Measurements from ENCODE around the gene DPCD.
"Not testable (repeated sequence)": the region's sequence is repeated elsewhere in the genome, so short reads cannot be mapped to it uniquely, and the experiment has no call there.

DPCD gene

DNA sequence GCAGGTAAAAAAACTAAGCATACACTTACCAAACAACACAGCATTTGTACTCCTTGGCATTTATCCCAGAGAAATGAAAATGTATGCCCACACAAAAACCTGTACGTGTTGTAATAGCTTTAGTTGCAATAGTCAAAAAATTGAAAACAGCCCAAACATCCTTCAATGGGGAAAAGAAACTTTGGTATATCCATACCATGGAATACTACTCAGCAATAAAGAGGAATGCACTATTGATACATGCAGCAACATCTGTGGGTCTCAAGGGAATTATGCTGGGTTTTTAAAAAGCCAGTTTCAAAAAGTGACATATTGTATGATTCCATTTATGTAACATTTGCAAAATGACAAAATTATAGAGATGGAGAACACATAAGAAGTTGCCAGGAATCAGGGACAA lies 35.4 kb downstream of the DPCD start:
- no peak for DNase-seq

DNA sequence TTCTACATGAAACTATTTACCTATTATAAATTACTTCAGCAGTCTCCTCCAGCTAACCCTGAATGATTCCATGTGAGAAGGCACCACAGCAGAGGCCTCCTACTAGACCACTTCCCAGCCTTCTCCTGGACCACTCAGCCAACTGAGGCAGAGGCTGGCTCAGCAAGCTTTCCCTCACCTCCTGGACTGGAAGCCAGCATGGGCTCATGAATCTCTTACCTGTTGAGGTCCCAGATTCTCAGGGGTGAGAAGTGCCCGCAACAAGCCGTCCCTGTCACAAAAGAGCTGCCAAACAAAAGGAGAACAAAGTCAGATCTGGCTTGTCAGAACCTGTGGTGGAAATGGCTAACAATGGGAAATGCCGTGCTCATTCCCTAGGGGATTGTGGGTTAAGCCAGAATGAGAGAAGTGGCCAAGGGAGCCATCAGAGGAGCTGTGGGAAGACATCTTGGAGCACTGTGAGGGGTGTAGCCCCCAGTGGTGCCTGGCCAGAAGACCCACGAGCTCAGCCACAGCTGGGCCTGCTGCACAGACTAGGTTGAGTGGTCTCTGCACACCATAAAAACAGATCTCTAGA lies 36.5 kb downstream of the DPCD start:
- no peak for DNase-seq

DNA sequence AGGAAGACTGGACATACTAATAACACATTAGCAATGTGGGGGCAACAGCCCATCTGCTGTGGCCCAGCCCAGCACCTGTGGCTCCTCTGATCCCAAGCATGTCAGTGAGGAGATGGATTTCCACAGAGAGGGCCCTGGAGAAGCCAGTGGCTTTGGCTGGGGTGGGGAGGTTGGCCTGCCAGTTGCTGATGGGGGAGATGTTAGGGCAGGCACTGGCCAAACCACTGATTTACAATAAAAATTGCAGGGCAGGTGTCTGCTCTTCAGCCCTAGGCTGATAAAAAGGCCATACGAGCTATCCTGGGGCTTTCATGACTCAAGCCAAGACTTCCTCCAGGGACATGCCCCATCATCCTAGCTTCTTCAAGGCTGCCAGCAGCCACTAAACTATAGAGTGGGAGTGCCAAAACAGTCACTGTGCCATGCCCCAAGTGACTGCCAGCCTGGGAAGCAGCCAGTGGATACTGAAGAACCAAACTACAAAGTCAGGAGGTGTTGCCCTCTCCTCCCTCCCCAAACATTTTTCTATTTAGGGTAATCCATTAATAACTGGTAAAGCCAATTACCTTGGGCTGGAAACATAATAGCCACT lies 37.8 kb downstream of the DPCD start:
- DNase-seq, result no peak

DNA sequence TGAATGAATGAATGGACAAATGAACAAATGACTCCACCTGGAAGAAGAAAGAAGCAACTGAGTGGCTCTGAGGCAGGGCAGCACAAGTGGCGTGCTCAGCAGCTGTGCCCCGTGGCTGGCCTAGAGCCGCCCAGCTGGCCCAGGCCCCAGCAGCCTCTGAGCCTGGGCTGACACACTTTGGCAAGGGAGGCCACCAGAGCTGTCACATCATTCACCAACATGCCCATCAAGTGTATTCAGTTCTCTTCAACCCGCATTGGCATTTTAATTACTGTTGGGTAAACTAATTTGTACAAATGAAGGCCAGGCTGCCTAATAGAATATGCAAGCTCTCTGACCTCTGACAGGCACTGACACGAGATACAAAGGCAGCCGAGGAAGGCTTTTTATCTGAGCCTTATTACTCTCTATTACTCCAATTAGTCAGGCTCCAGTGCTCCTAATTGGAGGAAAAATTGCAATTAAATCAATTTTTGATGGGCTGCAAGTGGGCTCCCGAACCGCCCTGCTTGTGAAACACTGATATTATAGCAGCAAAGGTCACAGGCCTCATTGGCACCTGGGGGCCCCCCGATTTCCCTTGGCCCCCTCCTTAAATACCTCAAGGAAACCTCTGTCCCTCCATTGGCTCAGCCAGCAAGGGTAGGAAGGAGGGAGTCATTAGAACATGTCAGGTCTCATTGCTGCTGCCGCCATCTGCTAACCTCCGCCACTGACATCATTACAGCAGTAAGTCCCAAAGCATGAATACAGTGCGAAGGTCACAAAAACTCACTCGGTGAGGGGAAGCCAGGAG lies 41.9 kb downstream of the DPCD start:
- DNase-seq, result no peak

DNA sequence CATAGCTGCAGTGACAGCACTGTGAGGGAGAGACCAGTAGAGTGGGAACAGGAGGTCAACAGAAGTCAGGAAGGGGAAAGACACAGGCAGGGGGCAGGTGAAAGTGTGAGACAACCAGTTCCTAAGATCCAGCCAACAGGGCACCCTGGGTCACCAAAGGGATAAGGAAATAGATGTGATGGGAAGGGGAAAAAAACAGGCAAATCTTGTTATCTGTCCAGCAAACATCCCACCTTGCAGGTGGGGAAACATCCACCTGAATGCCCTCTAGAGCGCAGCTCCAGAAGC lies 42.5 kb downstream of the DPCD start:
- DNase-seq, result no peak

DNA sequence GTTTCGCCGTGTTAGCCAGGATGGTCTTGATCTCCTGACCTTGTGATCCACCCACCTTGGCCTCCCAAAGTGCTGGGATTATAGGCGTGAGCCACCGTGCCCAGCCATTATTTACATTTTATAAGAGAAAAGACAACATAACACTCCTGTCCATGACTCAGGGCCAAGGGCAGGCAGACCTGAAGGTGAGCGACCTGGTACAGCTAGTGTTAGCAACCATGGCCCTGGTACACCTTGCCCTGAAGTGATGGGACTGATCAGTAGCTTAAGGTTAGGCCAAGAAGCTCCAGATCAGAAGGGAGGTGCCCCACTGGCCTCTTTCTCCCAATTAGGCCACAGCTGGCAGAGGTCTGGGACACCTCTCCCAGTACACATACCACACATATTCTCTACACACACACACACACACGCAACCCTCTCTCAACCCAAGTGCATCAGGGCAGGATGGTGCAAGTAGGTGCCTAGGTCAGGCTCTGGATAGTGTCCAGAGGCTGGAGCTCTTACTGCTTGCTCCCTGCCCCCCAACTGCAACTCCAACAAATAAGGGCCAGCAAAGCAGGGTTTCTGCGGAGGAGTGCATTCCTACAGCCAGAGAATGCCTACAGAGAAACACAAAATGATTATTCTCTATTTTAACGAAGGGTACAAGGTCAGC lies 43.8 kb downstream of the DPCD start:
- no peak for DNase-seq

DNA sequence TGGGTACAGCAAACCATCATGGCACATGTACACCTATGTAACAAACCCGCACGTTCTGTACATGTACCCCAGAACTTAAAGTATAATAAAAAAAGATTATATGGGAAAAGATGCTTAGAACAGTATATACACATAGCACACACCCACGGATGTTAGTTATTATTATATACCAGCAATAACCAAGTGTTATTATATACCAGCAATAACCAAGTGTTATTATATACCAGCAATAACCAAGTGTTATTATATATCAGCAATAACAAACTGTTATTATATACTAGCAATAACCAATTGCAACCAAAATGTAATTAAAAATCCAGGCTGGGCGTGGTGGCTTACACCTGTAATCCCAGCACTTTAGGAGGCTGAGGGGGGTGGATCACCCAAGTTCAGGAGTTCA lies 45.4 kb downstream of the DPCD start:
- DNase-seq, result not testable (repeated sequence)

DNA sequence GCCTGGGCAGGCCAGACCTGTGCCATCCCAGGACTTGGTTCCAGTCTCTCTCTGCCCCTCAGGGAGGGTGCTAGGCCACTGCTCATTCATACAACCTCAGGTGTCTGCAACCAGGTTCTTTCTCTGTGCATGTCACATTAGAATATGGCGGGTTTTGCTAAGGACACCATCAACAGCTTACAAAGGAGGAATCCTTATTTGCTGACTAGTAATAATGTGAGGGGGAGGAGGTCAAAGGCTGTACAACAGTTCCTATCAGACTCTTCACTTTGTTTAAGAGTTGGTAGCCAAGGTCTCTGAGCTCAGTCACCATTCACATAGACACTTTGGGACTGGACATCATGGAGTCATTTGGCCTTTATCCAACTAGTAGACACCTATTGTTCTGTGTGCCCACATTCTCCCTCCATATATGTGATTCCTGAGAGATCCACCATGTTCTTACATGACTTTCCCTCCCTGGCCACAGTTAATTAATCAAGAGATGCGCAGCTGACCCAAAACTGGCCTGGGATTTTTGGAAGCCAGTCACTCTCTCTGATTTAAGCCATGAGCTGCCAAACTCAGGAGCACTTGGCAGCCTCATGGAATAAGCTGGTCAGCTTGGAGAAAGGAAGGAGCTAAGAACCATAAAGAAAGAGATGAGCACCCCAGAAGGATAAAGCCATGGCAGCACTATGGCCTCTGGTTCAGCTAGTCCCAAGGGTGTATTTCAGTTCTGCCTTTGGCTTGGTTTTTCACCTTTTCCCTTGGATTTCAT lies 51.2 kb downstream of the DPCD start:
- DNase-seq, result no peak

DNA sequence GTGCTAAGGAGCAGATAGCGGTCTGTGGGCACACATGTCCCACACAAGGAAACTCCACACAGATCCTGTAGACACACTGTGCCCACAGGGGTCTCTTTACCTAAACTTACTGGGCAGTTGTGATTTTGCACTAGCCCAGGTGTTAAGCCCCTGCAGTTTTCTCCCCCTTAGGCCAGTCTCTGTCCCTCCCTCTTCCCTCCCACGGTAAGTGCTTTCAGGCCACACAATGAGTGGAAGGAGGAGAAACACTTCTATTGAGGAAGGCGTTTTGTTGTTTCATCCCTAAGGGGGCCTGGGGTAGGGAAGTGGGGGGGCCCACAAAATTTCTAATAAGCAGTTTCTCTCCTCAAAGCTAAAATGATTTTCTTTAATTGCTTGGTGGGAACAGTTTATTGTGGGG lies 55.4 kb downstream of the DPCD start:
- DNase-seq, result no peak

DNA sequence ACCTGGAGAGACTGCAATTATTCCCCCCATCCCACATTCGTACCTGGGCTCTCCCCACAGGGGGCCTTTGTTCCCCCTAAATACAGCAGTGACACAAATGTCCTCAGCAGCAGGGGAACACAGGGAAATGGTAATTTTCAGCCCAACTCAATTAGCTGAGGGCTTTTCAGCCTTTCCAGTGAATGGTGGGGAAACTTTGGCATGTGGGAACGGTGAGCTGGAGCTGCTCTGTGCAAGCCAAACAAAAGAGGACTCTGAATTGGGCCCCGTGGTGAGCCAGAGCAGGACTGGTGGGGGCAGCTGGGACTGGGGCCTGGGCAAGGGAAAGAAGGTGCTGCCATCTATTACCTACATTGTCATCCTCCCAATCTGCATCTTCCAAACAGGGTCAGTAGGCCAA lies 55.9 kb downstream of the DPCD start:
- no peak for DNase-seq

DNA sequence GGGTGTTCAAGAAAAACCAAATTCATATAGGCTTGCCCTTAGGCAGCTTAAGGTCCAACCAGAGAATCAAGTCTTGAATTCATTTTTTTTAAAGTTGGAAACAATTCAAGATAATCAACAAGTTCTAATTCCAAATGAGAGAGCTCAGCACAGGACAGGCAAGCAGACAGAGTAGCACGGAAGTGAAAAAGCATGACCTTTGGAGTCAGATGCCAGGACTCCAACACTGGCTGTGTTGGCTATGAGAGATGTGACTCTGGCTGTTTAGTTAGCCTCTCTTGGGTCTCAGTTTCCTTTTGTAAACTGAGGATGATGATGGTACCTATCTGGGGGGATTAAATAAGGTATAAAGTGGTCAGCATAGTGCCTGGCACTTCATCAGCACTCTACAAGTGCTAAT lies 57.5 kb downstream of the DPCD start:
- no peak for DNase-seq

DNA sequence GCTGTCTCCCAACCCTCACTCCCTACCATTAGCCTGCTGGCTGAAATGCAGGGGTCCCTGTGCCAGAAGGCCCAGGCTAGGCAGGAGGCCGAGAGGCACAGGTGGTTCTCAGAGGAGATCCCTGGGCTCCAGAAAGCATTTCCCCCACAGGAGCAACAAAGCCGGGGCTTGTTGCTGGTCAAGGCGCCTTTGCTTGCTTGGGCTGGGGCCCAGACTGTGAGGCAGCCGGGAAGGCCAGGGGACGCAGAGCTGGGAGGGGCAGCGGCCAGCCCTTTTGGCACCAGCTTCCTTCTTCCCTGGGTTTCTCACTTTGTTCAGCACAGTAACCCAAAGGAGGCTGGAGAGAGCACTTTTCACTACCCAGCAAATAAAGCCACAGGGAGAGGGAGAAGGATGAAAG lies 58.2 kb downstream of the DPCD start:
- no peak for DNase-seq

DNA sequence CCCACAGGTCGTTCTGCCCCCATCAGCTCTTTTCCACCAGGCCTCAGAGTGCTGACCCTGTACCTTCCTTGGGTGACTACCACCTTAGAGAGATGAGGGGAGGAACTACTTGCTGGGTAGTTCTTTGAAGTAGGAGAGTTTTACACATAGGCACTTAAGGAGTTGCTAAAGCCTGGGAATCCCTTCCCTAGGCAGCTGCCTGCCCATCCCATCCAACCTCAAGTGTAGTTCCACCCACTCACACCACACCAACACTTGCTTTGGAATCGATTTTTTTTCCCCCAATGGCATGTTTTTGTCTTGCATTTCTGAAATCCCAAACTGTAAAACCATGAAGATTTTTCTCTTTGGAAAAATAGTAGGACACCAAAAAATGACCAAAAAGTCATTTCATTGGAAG lies 59.1 kb downstream of the DPCD start:
- no peak for DNase-seq

DNA sequence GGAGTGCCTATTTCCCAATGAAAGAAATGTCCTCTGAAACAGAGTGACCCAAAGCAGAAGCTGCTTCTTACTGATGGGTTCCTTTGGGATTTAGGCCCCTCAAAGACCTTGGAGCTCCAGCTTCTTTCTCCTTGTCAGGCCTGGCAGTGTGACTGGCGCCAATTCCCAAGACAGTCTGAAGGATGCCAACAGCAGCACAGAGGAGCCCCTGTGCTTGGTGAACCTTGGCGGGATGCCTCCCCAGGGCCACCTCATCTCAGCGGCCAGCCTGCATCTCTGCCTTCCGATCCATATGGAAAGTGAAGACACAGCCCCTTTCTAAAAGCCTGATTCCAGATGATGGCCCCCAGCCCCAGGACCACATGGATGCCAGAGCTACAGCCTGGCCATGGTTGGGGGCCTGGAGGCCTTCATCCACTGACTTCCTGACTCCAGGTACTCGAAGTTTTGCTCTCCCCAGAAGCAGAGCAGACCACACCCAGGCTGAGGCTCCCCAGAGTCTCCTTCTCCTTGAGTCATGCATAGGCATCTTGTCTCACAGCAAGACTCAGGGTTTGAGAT lies 61.5 kb downstream of the DPCD start:
- DNase-seq, result no peak

DNA sequence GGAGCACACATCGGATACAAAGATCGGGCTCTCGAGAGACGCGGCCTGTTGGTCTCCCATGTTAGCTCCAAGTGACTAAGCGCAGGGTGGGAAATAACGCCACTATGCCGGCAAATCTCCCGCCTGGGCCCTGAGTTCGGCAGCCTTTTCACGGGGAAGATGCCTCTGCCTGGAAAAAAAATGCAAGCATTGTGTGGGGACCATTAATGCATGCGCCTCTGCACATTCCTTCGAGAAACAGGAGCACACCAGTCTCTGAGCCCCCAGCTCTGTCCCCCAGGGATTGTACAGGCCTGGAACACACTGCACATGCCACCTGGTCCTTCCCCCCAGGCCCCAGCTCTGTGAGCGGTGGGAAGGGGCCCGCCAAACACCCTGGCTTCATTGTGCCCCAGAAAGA lies 62.7 kb downstream of the DPCD start:
- no peak for DNase-seq

DNA sequence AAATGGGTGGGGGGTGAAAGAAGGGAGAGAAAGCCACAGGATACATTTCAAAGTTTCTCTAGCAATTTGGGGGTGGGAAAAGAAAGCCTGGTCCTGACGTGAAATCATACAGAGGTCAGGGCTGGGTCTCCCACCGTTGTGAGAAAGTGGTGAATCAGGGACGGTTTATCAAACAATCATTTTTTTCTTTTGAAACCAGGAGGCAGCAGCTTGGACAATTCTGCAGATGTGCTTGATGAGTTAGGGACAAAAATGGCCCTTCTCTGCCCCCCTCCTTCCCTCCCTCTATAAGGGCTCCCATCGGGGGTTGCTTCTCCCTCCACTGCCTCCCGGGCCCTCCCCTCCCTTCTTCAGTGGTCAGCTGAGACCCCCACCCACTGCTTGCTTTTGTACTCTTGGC lies 63.2 kb downstream of the DPCD start:
- DNase-seq, result no peak

DNA sequence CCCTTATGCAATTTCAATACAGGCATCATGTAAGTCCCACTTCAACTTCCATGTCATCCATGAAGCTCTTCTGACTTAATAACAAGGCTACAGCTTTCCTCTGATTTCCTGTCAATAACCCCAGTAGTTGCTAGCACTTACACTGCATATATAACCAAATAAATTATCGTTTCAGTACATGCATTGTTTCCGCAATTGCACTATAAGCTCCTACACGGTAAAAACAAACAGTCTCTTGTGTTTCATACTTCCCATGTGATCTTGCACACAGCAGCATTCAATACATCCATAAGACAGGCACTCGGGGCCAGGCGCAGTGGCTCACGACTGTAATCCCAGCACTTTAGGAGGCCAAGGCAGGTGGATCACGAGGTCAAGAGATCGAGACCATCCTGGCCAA lies 65.4 kb downstream of the DPCD start:
- no peak for DNase-seq

DNA sequence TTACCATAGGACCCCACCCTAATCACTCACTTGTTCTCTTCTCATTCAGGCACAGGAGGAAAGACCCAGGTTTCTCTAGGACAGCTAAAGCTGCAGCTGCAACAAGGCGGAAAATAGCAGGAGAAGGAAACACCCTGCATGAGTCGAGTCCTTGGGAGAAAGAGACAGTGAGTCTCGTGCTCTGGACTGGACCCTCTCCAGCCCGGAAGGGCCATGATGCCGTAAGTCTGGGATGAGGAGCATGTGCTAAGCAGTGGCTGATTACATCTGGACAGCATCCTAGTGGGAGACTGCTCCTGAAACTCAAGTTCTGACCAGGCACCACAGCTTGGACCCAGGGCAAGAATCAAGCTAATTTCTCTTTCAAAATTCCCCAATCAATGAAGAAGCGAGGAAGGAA lies 67.4 kb downstream of the DPCD start:
- no peak for DNase-seq

DNA sequence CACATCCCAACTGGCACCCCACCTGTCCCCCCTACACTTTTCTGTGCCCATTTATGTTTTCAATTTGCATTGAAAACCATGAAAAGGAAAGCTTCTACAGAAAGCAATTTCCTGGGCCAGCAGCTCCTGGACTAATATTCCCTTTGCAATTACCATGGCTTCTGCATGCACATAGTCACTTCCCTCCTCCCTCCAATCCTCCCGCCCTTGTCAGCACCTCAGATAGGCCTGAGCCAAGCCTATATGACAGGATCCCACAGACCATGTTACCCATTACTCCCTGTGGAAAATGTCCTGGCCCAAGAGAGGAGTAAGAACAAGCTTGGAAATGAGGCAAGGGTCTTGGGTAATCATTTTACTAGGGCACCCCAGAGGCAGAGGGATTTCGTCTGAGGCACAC lies 68.8 kb downstream of the DPCD start:
- no peak for DNase-seq

DNA sequence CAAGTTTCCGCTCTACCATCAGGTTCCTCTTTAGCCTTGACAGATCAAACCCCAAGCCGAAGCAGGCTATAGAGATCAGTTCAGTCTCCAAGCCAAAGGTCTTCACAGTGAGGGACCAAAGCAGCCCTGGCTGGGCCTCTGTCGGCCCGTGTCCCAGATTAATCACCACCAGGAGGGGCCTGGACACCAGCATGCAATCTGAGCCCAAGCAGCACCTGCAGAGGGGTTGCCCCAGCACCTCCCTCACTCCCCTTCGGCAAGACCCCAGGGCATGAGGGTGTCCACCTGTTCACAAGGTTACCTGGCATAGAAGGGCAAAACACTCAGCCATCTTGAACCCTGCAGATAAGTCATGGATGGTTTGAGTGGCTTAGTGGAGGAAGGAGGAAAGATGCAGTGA lies 70.9 kb downstream of the DPCD start:
- DNase-seq, result no peak

Measured in NCI-H1930 (cell line).